Fibroblast of gingiva (primary cell): Measurements from ENCODE around the gene CLSTN3.

ENCODE experiments used
- DNase-seq: peaks from one replicate; pipeline ENCODE4 v3.0.0-alpha.2; 2011; ENCODE audit warnings: low read depth

The CLSTN3 gene

GRCh38 chr12:7189398-7190267 lies 59.5 kb downstream of the CLSTN3 start, which contains the start of gene PEX5:
PEX5 (plus strand) TSS chr12:7189686; CDS start chr12:7190378, 692 bp downstream.
- DNase-seq = peak; percentile 92

GRCh38 chr12:7190268-7191055 lies 60.3 kb downstream of the CLSTN3 start:
- DNase-seq = peak; percentile 6

- DNase-seq = no peak
Measured at GRCh38 chr12:7193674-7194073, 63.5 kb downstream of the CLSTN3 start.

- no peak for DNase-seq
Measured at GRCh38 chr12:7197841-7198240, 67.7 kb downstream of the CLSTN3 start.

- DNase-seq = no peak
Measured at GRCh38 chr12:7203109-7203508, 72.9 kb downstream of the CLSTN3 start.

- DNase-seq = no peak
Measured at GRCh38 chr12:7205091-7205490, 74.9 kb downstream of the CLSTN3 start.

- no peak for DNase-seq
Measured at GRCh38 chr12:7206691-7207090, 76.5 kb downstream of the CLSTN3 start.

- no peak for DNase-seq
Measured at GRCh38 chr12:7207866-7208625, 77.9 kb downstream of the CLSTN3 start.
